ENCODE measurements around the gene TTC31. TPM values are rescaled to one million over a fixed set of nuclear protein-coding genes. Genes with fewer than 3 reads are reported as not detected.

The TTC31 gene
- total RNA-seq, 1 experiment from 2014 or later, result 26.4 TPM

GRCh38 chr2:74454654-74455511, 28.0 kb upstream of the TTC31 start, which contains the start of gene INO80B:
TSS of gene INO80B (plus strand) at chr2:74455087. CDS start at chr2:74455117, 30 bp downstream.
- ChIA-PET POLR2A (interaction anchor here (0.7 to 2.1 kb wide), 7 partner anchors 10 to 63 kb away, joined by 3 to 10 read pairs (median 5); partner anchors contain the start of genes MOGS, PCGF1 and RTKN), RAD21 (ENCODE audit: low non-redundant PET in 1 of 2, low total read pairs in 2 of 2, uncharacterized antibody in 2 of 2, unreplicated experiment in 2 of 2) (no interaction called here), CTCF (interaction anchor here (0.9 to 1.3 kb wide), 2 partner anchors 29 to 78 kb away, joined by 4 to 10 read pairs; partner anchors contain the start of genes CCDC142 and TTC31)
- intact Hi-C loops (cut with micrococcal nuclease), result loop anchor here (1.0 to 10.0 kb wide), 4 partner anchors 15 to 1220 kb away; partner anchors contain the start of genes AUP1, CCDC142, CCT7 and HTRA2
- no peaks in the 10 kb centered on the region for H4K20me1 ChIP-seq (ENCODE audit: insufficient read depth)
- TSS peak; percentile 37 for BruUV-seq (replicated peaks)
- H3K36me3 ChIP-seq (ENCODE audit: control insufficient read depth in 1 of 2, insufficient read depth in 2 of 2, low read length in 2 of 2), result peaks cover 0 to 2% of the 10 kb centered on the region in 2 experiments; a peak in 1 of 4 replicates
- H2AFZ ChIP-seq (ENCODE audit: low read depth, low read length, poor library complexity, severe bottlenecking), result peak within 1 kb of the TSS; percentile 95
- H3K27ac ChIP-seq (ENCODE audit: low read depth, low read length), result peak within 1 kb of the TSS; percentile 27
- peaks cover 11% of the 10 kb centered on the region; the same call in 1 of the 2 replicates for H3K79me2 ChIP-seq (ENCODE audit: insufficient read depth, low read length)
- ATAC-seq, result peak; percentile 50
- H3K9me2 ChIP-seq (ENCODE audit: insufficient read depth), result no peaks in the 10 kb centered on the region
- H3K4me1 ChIP-seq (ENCODE audit: control insufficient read depth in 1 of 2, insufficient read depth in 2 of 2, low read length in 2 of 2), result peaks cover 12 to 50% of the 10 kb centered on the region in 2 experiments
- peak within 1 kb of the TSS; percentile 81 to 84 for H3K4me3 ChIP-seq (replicated peaks in 1 of 2; ENCODE audit: low read depth in 1 of 2, low read length in 2 of 2)
- H3K9ac ChIP-seq (ENCODE audit: low read length), result peak within 1 kb of the TSS; percentile 72
- no peaks in the 10 kb centered on the region for H3K9me3 ChIP-seq (ENCODE audit: control insufficient read depth in 1 of 2, insufficient read depth in 1 of 2, low read depth in 1 of 2, low read length in 2 of 2)
- H3K4me2 ChIP-seq (ENCODE audit: low read length), result peak within 1 kb of the TSS; percentile 74
- H3K27me3 ChIP-seq (ENCODE audit: insufficient read depth, low read length), result no peaks in the 10 kb centered on the region
- DNase-seq (ENCODE audit: low read depth, low spot score), result peak; percentile 98
- TF ChIP-seq EZH2 (IDR thresholded peaks at IDR 0.05) (no peak), SIN3A (IDR thresholded peaks at IDR 0.05; ENCODE audit: low read depth) (no peak), CTCF (IDR thresholded peaks at IDR 0.05 in 2 of 3, conservative IDR thresholded peaks at IDR 0.05 in 1 of 3; ENCODE audit: borderline replicate concordance in 1 of 3, insufficient read depth in 1 of 3, low read depth in 2 of 3, low read length in 2 of 3) (no peak), SRF (IDR thresholded peaks at IDR 0.05; ENCODE audit: low read depth) (no peak), REST (IDR thresholded peaks at IDR 0.05; ENCODE audit: low read depth) (no peak), EZH2phosphoT487 (IDR thresholded peaks at IDR 0.05; ENCODE audit: borderline replicate concordance) (no peak), FOSL1 (IDR thresholded peaks at IDR 0.05; ENCODE audit: low read depth) (no peak), CBX3 (IDR thresholded peaks at IDR 0.05; ENCODE audit: low read depth) (no peak), RAD21 (IDR thresholded peaks at IDR 0.05; ENCODE audit: low read depth) (no peak), CEBPB (IDR thresholded peaks at IDR 0.05; ENCODE audit: low read depth) (no peak), SP1 (IDR thresholded peaks at IDR 0.05; ENCODE audit: low read depth) (no peak), POLR2A (IDR thresholded peaks at IDR 0.05; ENCODE audit: borderline replicate concordance, extremely low read depth, insufficient read depth, insufficient read length) (peak; percentile 83), MAX (IDR thresholded peaks at IDR 0.05) (no peak), POLR2AphosphoS5 (IDR thresholded peaks at IDR 0.05; ENCODE audit: low read depth, low read length) (peak; percentile 79), YY1 (IDR thresholded peaks at IDR 0.05; ENCODE audit: extremely low read depth, insufficient replicate concordance, low read depth, low read length) (peak; percentile 99), ELF1 (IDR thresholded peaks at IDR 0.05; ENCODE audit: borderline replicate concordance, low read depth) (no peak), ZFX (IDR thresholded peaks at IDR 0.05) (no peak), JUND (IDR thresholded peaks at IDR 0.05) (no peak)
- TF ChIP-seq, protein P1, sequence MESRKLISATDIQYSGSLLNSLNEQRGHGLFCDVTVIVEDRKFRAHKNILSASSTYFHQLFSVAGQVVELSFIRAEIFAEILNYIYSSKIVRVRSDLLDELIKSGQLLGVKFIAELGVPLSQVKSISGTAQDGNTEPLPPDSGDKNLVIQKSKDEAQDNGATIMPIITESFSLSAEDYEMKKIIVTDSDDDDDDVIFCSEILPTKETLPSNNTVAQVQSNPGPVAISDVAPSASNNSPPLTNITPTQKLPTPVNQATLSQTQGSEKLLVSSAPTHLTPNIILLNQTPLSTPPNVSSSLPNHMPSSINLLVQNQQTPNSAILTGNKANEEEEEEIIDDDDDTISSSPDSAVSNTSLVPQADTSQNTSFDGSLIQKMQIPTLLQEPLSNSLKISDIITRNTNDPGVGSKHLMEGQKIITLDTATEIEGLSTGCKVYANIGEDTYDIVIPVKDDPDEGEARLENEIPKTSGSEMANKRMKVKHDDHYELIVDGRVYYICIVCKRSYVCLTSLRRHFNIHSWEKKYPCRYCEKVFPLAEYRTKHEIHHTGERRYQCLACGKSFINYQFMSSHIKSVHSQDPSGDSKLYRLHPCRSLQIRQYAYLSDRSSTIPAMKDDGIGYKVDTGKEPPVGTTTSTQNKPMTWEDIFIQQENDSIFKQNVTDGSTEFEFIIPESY (IDR thresholded peaks at IDR 0.05; ENCODE audit: extremely low read depth, insufficient replicate concordance, low read length), result peak; percentile 78
